ENCODE data around the gene HSPB1.

GRCh38 chr7:76254781-76255180 lies 47.7 kb upstream of the HSPB1 start:
- no peak for TF ChIP-seq NFIC (IDR thresholded peaks at IDR 0.05; ENCODE audit: low read length)
- TF ChIP-seq ZNF18 (CRISPR knock-in tag; IDR thresholded peaks at IDR 0.05; ENCODE audit: insufficient replicate concordance), result no peak
- TF ChIP-seq PRDM15 (CRISPR knock-in tag; IDR thresholded peaks at IDR 0.05), result no peak

All from HepG2 (cell line).